Measurements from ENCODE around the gene SLC25A39. TPM values are rescaled to one million over a fixed set of nuclear protein-coding genes. Genes with fewer than 3 reads are reported as not detected.
"Not testable (repeated sequence)": the region's sequence is repeated elsewhere in the genome, so short reads cannot be mapped to it uniquely, and the experiment has no call there.

Gene SLC25A39
- total RNA-seq, 5 donors from 2014 or later (not counting 1 experiment from before 2014, with no cell fraction given) = 78.6 to 108 (median 104) TPM

DNA sequence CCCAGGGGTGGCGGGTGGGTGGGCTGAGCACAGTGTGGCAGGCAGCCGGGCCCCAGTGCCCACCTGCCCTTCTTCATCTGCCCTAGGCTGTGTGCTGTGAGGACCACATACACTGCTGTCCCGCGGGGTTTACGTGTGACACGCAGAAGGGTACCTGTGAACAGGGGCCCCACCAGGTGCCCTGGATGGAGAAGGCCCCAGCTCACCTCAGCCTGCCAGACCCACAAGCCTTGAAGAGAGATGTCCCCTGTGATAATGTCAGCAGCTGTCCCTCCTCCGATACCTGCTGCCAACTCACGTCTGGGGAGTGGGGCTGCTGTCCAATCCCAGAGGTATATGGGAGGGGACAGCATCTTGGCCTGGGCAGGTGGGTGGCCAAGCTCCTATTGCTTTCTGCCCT is 26.8 kb upstream of the SLC25A39 start:
- H3K4me1 Mint-ChIP-seq = peaks cover 5 to 17% (median 6%) of the 10 kb centered on the region in 3 donors
- Histone ChIP-seq H3K9me3 (no peaks in the 10 kb centered on the region), H3K36me3 (ENCODE audit: control insufficient read depth in 2 of 2, extremely low read depth in 1 of 2, insufficient read depth in 1 of 2, low read length in 1 of 2) (peaks cover 0 to 9% of the 10 kb centered on the region in 2 donors), H3K27me3 (replicated peaks in 1 of 2; ENCODE audit: control insufficient read depth in 2 of 2, extremely low read depth in 1 of 2, insufficient read depth in 2 of 2, low read length in 1 of 2) (peaks cover 0 to 20% of the 10 kb centered on the region in 2 experiments), H3K4me1 (ENCODE audit: control insufficient read depth in 1 of 2, extremely low read depth in 1 of 2, insufficient read depth in 2 of 2, low read length in 2 of 2) (peaks cover 0 to 15% of the 10 kb centered on the region in 2 experiments), H3K4me3 (ENCODE audit: control insufficient read depth in 1 of 2, extremely low read depth in 1 of 2, low read length in 1 of 2) (no peak overlapping the region), H3K27ac (ENCODE audit: low read length) (no peak overlapping the region)
- 95% methylated on average over 3 of the region's 8 CpGs for WGBS (ENCODE audit: insufficient coverage)
- H3K9me3 Mint-ChIP-seq = no peaks in the 10 kb centered on the region
- peaks cover 3% of the 10 kb centered on the region for H3K36me3 Mint-ChIP-seq
- ChIA-PET CTCF (no interaction called here), POLR2A (no interaction called here)
- no peak overlapping the region for H3K4me3 Mint-ChIP-seq
- no peak overlapping the region for H3K27ac Mint-ChIP-seq
- ATAC-seq (replicated peaks in 1 of 4) (no peak), DNase-seq (no peak)
- no peaks in the 10 kb centered on the region for H3K27me3 Mint-ChIP-seq

DNA sequence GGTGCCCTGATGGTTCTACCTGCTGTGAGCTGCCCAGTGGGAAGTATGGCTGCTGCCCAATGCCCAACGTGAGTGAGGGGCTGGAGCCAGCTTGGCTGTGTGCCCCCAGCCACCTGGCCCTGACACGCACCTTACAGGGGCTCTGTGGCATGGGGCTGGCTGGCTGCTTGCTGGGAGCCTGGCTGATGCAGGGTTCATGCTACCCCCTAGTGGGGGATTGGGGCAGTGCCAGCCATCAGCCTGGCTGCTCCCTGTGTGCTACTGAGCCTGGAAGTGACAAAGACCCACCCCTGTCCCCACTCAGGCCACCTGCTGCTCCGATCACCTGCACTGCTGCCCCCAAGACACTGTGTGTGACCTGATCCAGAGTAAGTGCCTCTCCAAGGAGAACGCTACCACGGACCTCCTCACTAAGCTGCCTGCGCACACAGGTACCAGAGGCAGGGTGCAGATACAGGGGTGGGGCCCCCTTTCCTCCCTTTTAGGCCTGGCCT is 26.2 kb upstream of the SLC25A39 start:
- H3K4me1 Mint-ChIP-seq = peaks cover 12 to 24% (median 12%) of the 10 kb centered on the region in 3 donors
- no peaks in the 10 kb centered on the region for H3K27me3 Mint-ChIP-seq
- H3K27ac ChIP-seq (ENCODE audit: low read length) = no peak overlapping the region
- H3K4me1 ChIP-seq (ENCODE audit: control insufficient read depth in 1 of 2, extremely low read depth in 1 of 2, insufficient read depth in 2 of 2, low read length in 2 of 2) = peaks cover 1 to 22% of the 10 kb centered on the region in 2 experiments
- peak overlapping the region in 1 of 3 donors; percentile 13 for H3K4me3 Mint-ChIP-seq
- H3K36me3 ChIP-seq (ENCODE audit: control insufficient read depth in 2 of 2, extremely low read depth in 1 of 2, insufficient read depth in 1 of 2, low read length in 1 of 2) = peaks cover 0 to 9% of the 10 kb centered on the region in 2 donors
- ATAC-seq (replicated peaks in 1 of 4) (peak; percentile 67 to 74 (median 68)), DNase-seq (peak in 34 of 35 experiments; percentile 34 to 82 (median 59))
- 60% methylated on average over 6 of the region's 6 CpGs for WGBS (ENCODE audit: insufficient coverage)
- peaks cover 3% of the 10 kb centered on the region for H3K36me3 Mint-ChIP-seq
- H3K4me3 ChIP-seq (ENCODE audit: control insufficient read depth in 1 of 2, extremely low read depth in 1 of 2, low read length in 1 of 2) = no peak overlapping the region
- ChIA-PET POLR2A (no interaction called here), CTCF (no interaction called here)
- no peaks in the 10 kb centered on the region for H3K9me3 Mint-ChIP-seq
- H3K27me3 ChIP-seq (replicated peaks in 1 of 2; ENCODE audit: control insufficient read depth in 2 of 2, extremely low read depth in 1 of 2, insufficient read depth in 2 of 2, low read length in 1 of 2) = peaks cover 0 to 18% of the 10 kb centered on the region in 2 experiments
- no peaks in the 10 kb centered on the region for H3K9me3 ChIP-seq
- H3K27ac Mint-ChIP-seq = no peak overlapping the region

GRCh38 chr17:44349553-44350070 is 25.0 kb upstream of the SLC25A39 start:
- H3K27me3 Mint-ChIP-seq = no peaks in the 10 kb centered on the region
- no peaks in the 10 kb centered on the region for H3K9me3 Mint-ChIP-seq
- no peak overlapping the region for H3K27ac ChIP-seq (ENCODE audit: low read length)
- H3K27me3 ChIP-seq (replicated peaks in 1 of 2; ENCODE audit: control insufficient read depth in 2 of 2, extremely low read depth in 1 of 2, insufficient read depth in 2 of 2, low read length in 1 of 2) = peaks cover 0 to 13% of the 10 kb centered on the region in 2 experiments
- POLR2A ChIA-PET = no interaction called here
- DNase-seq (no peak), ATAC-seq (replicated peaks in 1 of 4) (no peak)
- H3K4me1 Mint-ChIP-seq = peaks cover 19 to 32% (median 24%) of the 10 kb centered on the region in 3 donors
- H3K4me1 ChIP-seq (ENCODE audit: control insufficient read depth in 1 of 2, extremely low read depth in 1 of 2, insufficient read depth in 2 of 2, low read length in 2 of 2) = peaks cover 2 to 31% of the 10 kb centered on the region in 2 experiments
- CTCF ChIA-PET = interaction anchor here (0.6 to 1.0 kb wide), 2 partner anchors 143 to 590 kb away, joined by 3 to 6 read pairs; no protein-coding TSS in a partner anchor
- H3K36me3 ChIP-seq (ENCODE audit: control insufficient read depth in 2 of 2, extremely low read depth in 1 of 2, insufficient read depth in 1 of 2, low read length in 1 of 2) = peaks cover 0 to 9% of the 10 kb centered on the region in 2 donors
- no peak overlapping the region for H3K4me3 Mint-ChIP-seq
- H3K9me3 ChIP-seq = no peaks in the 10 kb centered on the region
- peaks cover 3% of the 10 kb centered on the region for H3K36me3 Mint-ChIP-seq
- H3K4me3 ChIP-seq (ENCODE audit: control insufficient read depth in 1 of 2, extremely low read depth in 1 of 2, low read length in 1 of 2) = no peak overlapping the region
- no peak overlapping the region for H3K27ac Mint-ChIP-seq
- 91% methylated on average over 11 of the region's 12 CpGs for WGBS (ENCODE audit: insufficient coverage)

DNA sequence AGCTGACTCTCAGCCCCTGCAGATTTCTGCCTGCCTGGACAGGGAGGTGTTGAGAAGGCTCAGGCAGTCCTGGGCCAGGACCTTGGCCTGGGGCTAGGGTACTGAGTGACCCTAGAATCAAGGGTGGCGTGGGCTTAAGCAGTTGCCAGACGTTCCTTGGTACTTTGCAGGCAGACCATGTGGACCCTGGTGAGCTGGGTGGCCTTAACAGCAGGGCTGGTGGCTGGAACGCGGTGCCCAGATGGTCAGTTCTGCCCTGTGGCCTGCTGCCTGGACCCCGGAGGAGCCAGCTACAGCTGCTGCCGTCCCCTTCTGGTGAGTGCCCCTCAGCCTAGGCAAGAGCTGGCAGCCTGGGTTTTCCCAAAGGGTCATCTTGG is 24.4 kb upstream of the SLC25A39 start:
- ATAC-seq (replicated peaks in 1 of 4) (no peak), DNase-seq (no peak)
- H3K4me1 Mint-ChIP-seq = peaks cover 20 to 36% (median 28%) of the 10 kb centered on the region in 3 donors
- H3K9me3 ChIP-seq = no peaks in the 10 kb centered on the region
- H3K27me3 Mint-ChIP-seq = no peaks in the 10 kb centered on the region
- no peak overlapping the region for H3K4me3 ChIP-seq (ENCODE audit: control insufficient read depth in 1 of 2, extremely low read depth in 1 of 2, low read length in 1 of 2)
- H3K27me3 ChIP-seq (replicated peaks in 1 of 2; ENCODE audit: control insufficient read depth in 2 of 2, extremely low read depth in 1 of 2, insufficient read depth in 2 of 2, low read length in 1 of 2) = peaks cover 0 to 11% of the 10 kb centered on the region in 2 experiments
- ChIA-PET CTCF (interaction anchor here in 1 of 2 donors (1.5 kb wide), 1 partner anchor 139 kb away, joined by 4 read pairs; no protein-coding TSS in a partner anchor), POLR2A (no interaction called here)
- no peaks in the 10 kb centered on the region for H3K9me3 Mint-ChIP-seq
- H3K27ac Mint-ChIP-seq = no peak overlapping the region
- peaks cover 3% of the 10 kb centered on the region for H3K36me3 Mint-ChIP-seq
- H3K4me1 ChIP-seq (ENCODE audit: control insufficient read depth in 1 of 2, extremely low read depth in 1 of 2, insufficient read depth in 2 of 2, low read length in 2 of 2) = peaks cover 2 to 34% of the 10 kb centered on the region in 2 experiments
- no peak overlapping the region for H3K4me3 Mint-ChIP-seq
- WGBS (ENCODE audit: insufficient coverage) = 92% methylated on average over 6 of the region's 6 CpGs
- peaks cover 0 to 9% of the 10 kb centered on the region in 2 donors for H3K36me3 ChIP-seq (ENCODE audit: control insufficient read depth in 2 of 2, extremely low read depth in 1 of 2, insufficient read depth in 1 of 2, low read length in 1 of 2)
- no peak overlapping the region for H3K27ac ChIP-seq (ENCODE audit: low read length)

- ChIA-PET CTCF (interaction anchor here (0.6 to 1.5 kb wide), 2 partner anchors 139 to 183 kb away, joined by 3 to 4 read pairs; no protein-coding TSS in a partner anchor), POLR2A (no interaction called here)
- H3K4me3 ChIP-seq (ENCODE audit: control insufficient read depth in 1 of 2, extremely low read depth in 1 of 2, low read length in 1 of 2) = no peak overlapping the region
- Mint-ChIP-seq H3K4me1 (peaks cover 20 to 36% (median 28%) of the 10 kb centered on the region in 3 donors), H3K9me3 (no peaks in the 10 kb centered on the region), H3K4me3 (no peak overlapping the region), H3K36me3 (peaks cover 3% of the 10 kb centered on the region), H3K27ac (peak overlapping the region in 1 of 2 donors; percentile 41), H3K27me3 (no peaks in the 10 kb centered on the region)
- H3K4me1 ChIP-seq (ENCODE audit: control insufficient read depth in 1 of 2, extremely low read depth in 1 of 2, insufficient read depth in 2 of 2, low read length in 2 of 2) = peaks cover 2 to 32% of the 10 kb centered on the region in 2 experiments
- H3K36me3 ChIP-seq (ENCODE audit: control insufficient read depth in 2 of 2, extremely low read depth in 1 of 2, insufficient read depth in 1 of 2, low read length in 1 of 2) = peaks cover 0 to 9% of the 10 kb centered on the region in 2 donors
- no peaks in the 10 kb centered on the region for H3K9me3 ChIP-seq
- ATAC-seq (replicated peaks in 1 of 4) (no peak), DNase-seq (peak in 1 of 35 experiments; percentile 50)
- 78% methylated on average over 5 of the region's 9 CpGs for WGBS (ENCODE audit: insufficient coverage)
- peaks cover 0 to 14% of the 10 kb centered on the region in 2 experiments for H3K27me3 ChIP-seq (replicated peaks in 1 of 2; ENCODE audit: control insufficient read depth in 2 of 2, extremely low read depth in 1 of 2, insufficient read depth in 2 of 2, low read length in 1 of 2)
- no peak overlapping the region for H3K27ac ChIP-seq (ENCODE audit: low read length)
Observed at GRCh38 chr17:44348234-44348987, 23.8 kb upstream of the SLC25A39 start.

DNA sequence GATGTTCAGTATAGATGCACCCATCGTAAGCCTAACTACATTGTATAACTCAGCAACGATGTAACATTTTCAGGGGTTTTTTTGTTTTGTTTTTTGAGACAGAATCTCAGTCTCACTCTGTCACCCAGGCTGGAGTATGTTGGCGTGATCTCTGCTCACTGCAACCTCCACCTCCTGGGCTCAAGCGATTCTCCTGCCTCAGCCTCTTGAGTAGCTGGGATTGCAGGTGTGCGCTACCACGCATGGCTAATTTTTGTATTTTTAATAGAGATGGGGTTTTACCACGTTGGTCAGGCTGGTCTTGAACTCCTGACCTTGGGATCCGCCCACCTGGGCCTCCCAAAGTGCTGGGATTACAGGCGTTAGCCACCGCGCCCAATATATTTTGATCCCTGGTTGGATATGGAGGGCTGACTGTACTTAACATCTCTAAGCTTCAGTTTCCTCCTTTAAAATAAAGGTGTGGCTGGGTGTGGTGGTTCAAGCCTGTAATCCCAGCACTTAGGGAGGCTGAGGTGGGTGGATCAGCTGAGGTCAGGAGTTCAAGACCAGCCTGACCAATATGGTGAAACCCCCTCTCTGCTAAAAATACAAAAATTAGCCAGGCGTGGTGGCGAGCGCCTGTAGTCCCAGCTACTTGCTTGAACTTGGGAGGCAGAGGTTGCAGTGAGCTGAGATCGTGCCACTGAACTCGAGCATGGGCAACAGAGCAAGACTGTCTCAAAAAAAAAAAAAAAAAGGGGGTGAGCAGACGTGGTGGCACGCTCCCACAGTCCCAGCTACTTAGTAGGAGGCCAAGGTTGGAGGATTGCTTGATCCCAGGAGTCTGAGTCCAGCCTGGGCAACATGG is 22.8 kb upstream of the SLC25A39 start:
- DNase-seq; ATAC-seq (replicated peaks in 1 of 4); H3K27ac ChIP-seq (ENCODE audit: low read length); H3K36me3 ChIP-seq (ENCODE audit: control insufficient read depth in 2 of 2, extremely low read depth in 1 of 2, insufficient read depth in 1 of 2, low read length in 1 of 2); H3K4me3 ChIP-seq (ENCODE audit: control insufficient read depth in 1 of 2, extremely low read depth in 1 of 2, low read length in 1 of 2); H3K4me3 Mint-ChIP-seq; POLR2A ChIA-PET; H3K9me3 Mint-ChIP-seq; H3K27me3 Mint-ChIP-seq; H3K27me3 ChIP-seq (replicated peaks in 1 of 2; ENCODE audit: control insufficient read depth in 2 of 2, extremely low read depth in 1 of 2, insufficient read depth in 2 of 2, low read length in 1 of 2); H3K36me3 Mint-ChIP-seq; H3K9me3 ChIP-seq: not testable (repeated sequence)
- 80% methylated on average over 2 of the region's 18 CpGs for WGBS (ENCODE audit: insufficient coverage)
- Mint-ChIP-seq H3K27ac (peak overlapping the region in 1 of 2 donors; percentile 58), H3K4me1 (peaks cover 16 to 33% (median 28%) of the 10 kb centered on the region in 3 donors)
- CTCF ChIA-PET = interaction anchor here (0.6 to 1.5 kb wide), 4 partner anchors 10 to 184 kb away, joined by 3 to 4 read pairs (median 3); partner anchors contain the start of gene ATXN7L3 (in 1 of the 2)
- peaks cover 2 to 27% of the 10 kb centered on the region in 2 experiments for H3K4me1 ChIP-seq (ENCODE audit: control insufficient read depth in 1 of 2, extremely low read depth in 1 of 2, insufficient read depth in 2 of 2, low read length in 2 of 2)

All from T-cell (primary cell).